ENCODE data around the gene KRTAP19-8.

- TF ChIP-seq CTCF (IDR thresholded peaks at IDR 0.05): no peak
- no peak for TF ChIP-seq POLR2A (IDR thresholded peaks at IDR 0.05)
These were observed at the start of gene KRTAP19-8 for GRCh38 chr21:31038376-31038775.
